Ecto neural progenitor cell (in vitro differentiated cells): ENCODE results near the gene MTMR8.

Experiments used
- DNase-seq: peaks from one replicate; pipeline ENCODE4 v3.0.0-alpha.2; 2018; ENCODE audit warnings: low spot score

The MTMR8 gene

DNA sequence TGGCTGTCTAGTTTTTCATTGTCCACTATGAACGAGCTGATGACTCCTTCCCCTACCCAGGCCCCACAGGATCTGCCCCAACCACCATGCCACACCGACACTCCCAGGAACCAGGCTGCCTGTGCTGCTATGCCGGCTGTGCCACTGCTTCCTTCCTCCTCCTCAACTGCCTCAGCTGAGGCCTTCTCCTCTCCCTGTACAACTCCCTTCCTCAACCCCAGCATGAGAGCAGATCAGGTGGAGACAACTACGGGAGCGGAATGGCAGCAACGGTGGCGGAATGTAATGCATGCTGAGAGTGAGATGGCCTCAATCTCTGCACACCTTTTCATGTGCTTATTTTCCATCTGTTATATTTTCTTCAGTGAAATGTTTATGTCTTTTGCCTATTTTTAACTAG lies 88.5 kb downstream of the MTMR8 start:
- no peak for DNase-seq

DNA sequence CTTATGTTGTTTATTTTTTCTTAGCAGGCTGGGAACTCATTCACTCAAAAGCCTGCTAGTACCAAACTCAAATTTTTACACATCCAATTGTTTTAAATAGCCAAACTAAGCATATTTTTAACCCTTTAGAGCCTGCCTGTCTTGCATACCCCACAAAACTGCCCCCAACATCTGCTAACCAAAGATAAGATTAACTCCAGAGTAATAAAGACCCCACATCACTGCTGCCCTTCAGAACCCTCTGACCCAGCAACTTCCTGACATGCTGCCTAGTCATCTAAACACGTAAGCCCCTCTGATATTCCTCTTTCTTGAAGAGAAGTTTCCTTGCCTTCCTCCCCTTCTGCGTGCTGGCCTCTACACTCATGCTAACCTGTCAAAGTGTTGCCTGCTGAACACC lies 104.1 kb downstream of the MTMR8 start:
- DNase-seq: no peak

DNA sequence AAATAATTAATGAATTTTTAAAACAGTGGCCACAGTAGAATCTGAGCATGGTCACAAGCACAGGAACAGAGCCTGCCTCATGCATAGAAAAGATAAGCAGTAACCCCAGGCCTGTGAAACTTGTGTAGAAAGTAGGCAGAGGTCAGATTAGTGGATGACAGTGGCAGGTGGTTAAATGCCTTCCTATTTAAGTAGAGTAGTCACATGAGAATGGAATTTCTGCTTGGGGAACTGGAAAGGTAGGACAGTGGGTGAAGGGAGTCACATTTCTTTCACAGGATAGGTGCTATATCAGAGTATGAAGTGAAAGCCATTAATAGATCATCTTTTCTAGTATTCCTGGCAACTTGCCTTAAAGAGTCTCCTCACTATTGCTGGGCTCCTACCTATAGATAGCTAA lies 130.0 kb downstream of the MTMR8 start:
- no peak for DNase-seq

GRCh38 chrX:64230123-64230970 lies 164.9 kb downstream of the MTMR8 start, which contains the start of gene ASB12:
Gene ASB12, minus strand, starts transcription at chrX:64230607. Its CDS starts 4,957 bp downstream, at chrX:64225650.
- DNase-seq: no peak

- no peak for DNase-seq
These were observed 166.1 kb downstream of the MTMR8 start for GRCh38 chrX:64229154-64229553.
